ENCODE measurements around the gene GMPPB. TPM values are rescaled to one million over a fixed set of nuclear protein-coding genes. Genes with fewer than 3 reads are reported as not detected.
"Not testable (repeated sequence)": the region's sequence is repeated elsewhere in the genome, so short reads cannot be mapped to it uniquely, and the experiment has no call there.

The GMPPB gene
- total RNA-seq, 2 experiments from 2014 or later, result 40.7 to 54.5 TPM

GRCh38 chr3:49751501-49751900, 27.8 kb upstream of the GMPPB start:
- Histone ChIP-seq H3K4me1 (ENCODE audit: insufficient read depth, low read length, poor library complexity, severe bottlenecking) (no peaks in the 10 kb centered on the region), H3K9me3 (ENCODE audit: low read length) (no peaks in the 10 kb centered on the region), H3K4me3 (ENCODE audit: low read depth, low read length, poor library complexity, severe bottlenecking) (no peak overlapping the region), H4K20me1 (ENCODE audit: insufficient read depth, low read length) (no peaks in the 10 kb centered on the region), H3K9me2 (ENCODE audit: insufficient read depth, low read length) (no peaks in the 10 kb centered on the region), H3K27ac (ENCODE audit: low read depth, low read length, poor library complexity, severe bottlenecking) (no peak overlapping the region), H3K79me2 (ENCODE audit: insufficient read depth, low read depth, low read length) (peaks cover 9% of the 10 kb centered on the region; the same call in 1 of the 2 replicates), H3K4me2 (ENCODE audit: low read length) (no peak overlapping the region), H3K36me3 (ENCODE audit: insufficient read depth, low read length) (peaks cover 8% of the 10 kb centered on the region; the same call in 1 of the 2 replicates), H2AFZ (ENCODE audit: low read length) (no peak overlapping the region)
- TF ChIP-seq EZH2phosphoT487 (IDR thresholded peaks at IDR 0.05; ENCODE audit: borderline replicate concordance, low read depth, low read length) (no peak), CTCF (conservative IDR thresholded peaks at IDR 0.05; ENCODE audit: low read length) (no peak)
- no peak for DNase-seq (ENCODE audit: low spot score)
- intact Hi-C loops (cut with micrococcal nuclease; ENCODE audit: unreplicated experiment), result no loop called here
- POLR2A ChIA-PET, result no interaction called here
- no TSS peak for BruUV-seq (replicated peaks)
- CTCF ChIA-PET (ENCODE audit: unreplicated experiment), result no interaction called here

GRCh38 chr3:49750056-49750455, 26.3 kb upstream of the GMPPB start:
- H3K4me2 ChIP-seq (ENCODE audit: low read length), result no peak overlapping the region
- H2AFZ ChIP-seq (ENCODE audit: low read length), result no peak overlapping the region
- TF ChIP-seq EZH2phosphoT487 (IDR thresholded peaks at IDR 0.05; ENCODE audit: borderline replicate concordance, low read depth, low read length) (no peak), CTCF (conservative IDR thresholded peaks at IDR 0.05; ENCODE audit: low read length) (no peak)
- H3K4me1 ChIP-seq (ENCODE audit: insufficient read depth, low read length, poor library complexity, severe bottlenecking), result no peaks in the 10 kb centered on the region
- H3K9me2 ChIP-seq (ENCODE audit: insufficient read depth, low read length), result no peaks in the 10 kb centered on the region
- H4K20me1 ChIP-seq (ENCODE audit: insufficient read depth, low read length), result no peaks in the 10 kb centered on the region
- no peak overlapping the region for H3K27ac ChIP-seq (ENCODE audit: low read depth, low read length, poor library complexity, severe bottlenecking)
- ChIA-PET POLR2A (no interaction called here), CTCF (ENCODE audit: unreplicated experiment) (no interaction called here)
- peaks cover 8% of the 10 kb centered on the region; the same call in 1 of the 2 replicates for H3K36me3 ChIP-seq (ENCODE audit: insufficient read depth, low read length)
- no TSS peak for BruUV-seq (replicated peaks)
- DNase-seq (ENCODE audit: low spot score), result no peak
- H3K4me3 ChIP-seq (ENCODE audit: low read depth, low read length, poor library complexity, severe bottlenecking), result no peak overlapping the region
- peaks cover 5% of the 10 kb centered on the region; the same call in 1 of the 2 replicates for H3K79me2 ChIP-seq (ENCODE audit: insufficient read depth, low read depth, low read length)
- intact Hi-C loops (cut with micrococcal nuclease; ENCODE audit: unreplicated experiment), result no loop called here
- no peaks in the 10 kb centered on the region for H3K9me3 ChIP-seq (ENCODE audit: low read length)

GRCh38 chr3:49748874-49749273, 25.1 kb upstream of the GMPPB start:
- DNase-seq (ENCODE audit: low spot score); H3K9me3 ChIP-seq (ENCODE audit: low read length); BruUV-seq (replicated peaks); H2AFZ ChIP-seq (ENCODE audit: low read length); H3K79me2 ChIP-seq (ENCODE audit: insufficient read depth, low read depth, low read length); H3K9me2 ChIP-seq (ENCODE audit: insufficient read depth, low read length); H3K4me1 ChIP-seq (ENCODE audit: insufficient read depth, low read length, poor library complexity, severe bottlenecking); H3K4me3 ChIP-seq (ENCODE audit: low read depth, low read length, poor library complexity, severe bottlenecking); intact Hi-C loops (cut with micrococcal nuclease; ENCODE audit: unreplicated experiment); H4K20me1 ChIP-seq (ENCODE audit: insufficient read depth, low read length); H3K27ac ChIP-seq (ENCODE audit: low read depth, low read length, poor library complexity, severe bottlenecking); CTCF ChIA-PET (ENCODE audit: unreplicated experiment); H3K4me2 ChIP-seq (ENCODE audit: low read length): not testable (repeated sequence)
- H3K36me3 ChIP-seq (ENCODE audit: insufficient read depth, low read length), result peaks cover 12% of the 10 kb centered on the region; the same call in 1 of the 2 replicates
- POLR2A ChIA-PET, result interaction anchor here (1.0 kb wide), 1 partner anchor 25 kb away, joined by 3 read pairs; no protein-coding TSS in a partner anchor
